HEK293T (cell line): ENCODE data around the gene MEF2D.

Experiments
- CTCF ChIA-PET: fragments of 350-600 bp; formaldehyde crosslinking; extraction: SDS; loops from one replicate; lab custom pipeline; 2021; ENCODE audit warnings: antibody characterized with exemption, inconsistent platforms; lab: Yijun Ruan, JAX
- POLR2A ChIA-PET: fragments of 350-600 bp; formaldehyde crosslinking; extraction: SDS; loops from one replicate; lab custom pipeline; 2020; ENCODE audit warnings: antibody characterized with exemption, inconsistent platforms; lab: Yijun Ruan, JAX
- DNase-seq: peaks from one replicate; pipeline ENCODE4 v3.0.0; 2012; ENCODE audit warnings: mixed read lengths; ENCODE audit errors: extremely low spot score
- ARNT ChIP-seq: fragments of 450-650 bp; IDR thresholded peaks from 2 replicates; pipeline ENCODE4 v1.6.1; 2017; ENCODE audit warnings: mild to moderate bottlenecking
- BHLHE40 ChIP-seq: fragments of 450-650 bp; IDR thresholded peaks from 2 replicates; pipeline ENCODE4 v1.6.1; 2016; ENCODE audit warnings: mild to moderate bottlenecking, moderate library complexity, borderline replicate concordance
- CTBP1 ChIP-seq: fragments of 450-650 bp; IDR thresholded peaks from 2 replicates; pipeline ENCODE4 v1.6.1; 2016; ENCODE audit warnings: borderline replicate concordance
- ELF4 ChIP-seq: fragments of 450-650 bp; IDR thresholded peaks from 2 replicates; pipeline ENCODE4 v1.6.1; 2017; ENCODE audit warnings: antibody characterized with exemption
- FOXA1 ChIP-seq: fragments of 450-650 bp; IDR thresholded peaks from 2 replicates; pipeline ENCODE4 v1.6.1; 2016; ENCODE audit warnings: mild to moderate bottlenecking
- FOXK2 ChIP-seq: fragments of 450-650 bp; IDR thresholded peaks from 2 replicates; pipeline ENCODE4 v1.6.1; 2016; ENCODE audit warnings: mild to moderate bottlenecking
- FOXM1 ChIP-seq: fragments of 450-650 bp; IDR thresholded peaks from 2 replicates; pipeline ENCODE4 v1.6.1; 2017; ENCODE audit warnings: mild to moderate bottlenecking, borderline replicate concordance
- HDGF ChIP-seq: fragments of 450-650 bp; IDR thresholded peaks from 2 replicates; pipeline ENCODE4 v1.6.1; 2017; ENCODE audit warnings: antibody characterized with exemption, borderline replicate concordance
- L3MBTL2 ChIP-seq: fragments of 450-650 bp; conservative IDR thresholded peaks from 2 replicates; pipeline ENCODE4 v1.6.1; 2016; ENCODE audit warnings: mild to moderate bottlenecking
- LEF1 ChIP-seq: fragments of 450-650 bp; IDR thresholded peaks from 2 replicates; pipeline ENCODE4 v1.6.1; 2017; ENCODE audit warnings: mild to moderate bottlenecking, borderline replicate concordance
- NFRKB ChIP-seq: fragments of 450-650 bp; IDR thresholded peaks from 2 replicates; pipeline ENCODE4 v1.6.1; 2016; ENCODE audit warnings: mild to moderate bottlenecking, moderate library complexity
- SP1 ChIP-seq: fragments of 450-650 bp; IDR thresholded peaks from 2 replicates; pipeline ENCODE4 v1.6.1; 2017
- SUZ12 ChIP-seq: fragments of 450-650 bp; IDR thresholded peaks from 2 replicates; pipeline ENCODE4 v1.6.1; 2016; ENCODE audit warnings: mild to moderate bottlenecking
- TARDBP ChIP-seq: fragments of 450-650 bp; IDR thresholded peaks from 2 replicates; pipeline ENCODE4 v1.6.1; 2016
- ZNF384 ChIP-seq: fragments of 450-650 bp; IDR thresholded peaks from 2 replicates; pipeline ENCODE4 v1.6.1; 2016
- TF ChIP-seq, protein P1 (sequence below): fragments of 450-650 bp; IDR thresholded peaks from 2 replicates; pipeline ENCODE4 v1.6.1; 2016

The MEF2D gene

DNA sequence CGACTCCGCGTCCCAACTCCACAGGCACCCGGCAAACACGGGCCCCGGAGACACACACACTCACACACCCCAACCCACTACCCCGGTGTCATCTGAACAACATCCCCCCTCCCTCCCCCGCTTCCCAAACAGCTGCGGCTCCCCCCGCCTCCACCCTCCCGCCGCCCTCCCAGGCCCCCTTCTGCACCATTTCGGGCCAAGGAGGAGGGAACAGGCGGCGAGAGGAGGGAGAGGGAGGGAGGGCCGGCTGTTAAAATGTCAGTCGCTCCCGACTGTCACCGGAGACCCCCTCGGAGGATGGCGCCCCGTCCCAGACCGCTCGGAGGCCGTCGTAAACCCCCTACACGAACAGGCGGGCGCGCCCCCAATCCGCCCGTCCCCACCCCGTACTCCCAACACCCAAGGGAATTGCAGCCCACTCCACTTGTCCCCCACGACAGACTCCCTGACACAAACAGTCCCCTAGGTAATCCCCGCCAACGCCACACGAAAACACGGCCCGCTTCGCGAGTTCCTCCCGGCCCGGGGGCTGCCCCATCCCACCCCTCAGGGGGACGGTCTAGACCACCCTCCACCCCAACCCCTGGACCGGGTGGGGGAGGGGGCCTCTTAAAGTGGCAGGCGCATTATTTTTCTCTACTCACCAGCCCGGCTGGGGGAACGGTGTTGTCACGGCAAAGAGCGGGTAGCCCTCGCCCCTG is 583 bp downstream of the MEF2D start:
- peak; percentile 56 for DNase-seq
- TF ChIP-seq SUZ12 (no peak), L3MBTL2 (peak; percentile 36), LEF1 (0 out of 2 replicates have a peak, but pooled peaks have one; percentile 60)
- TF ChIP-seq, protein P1, sequence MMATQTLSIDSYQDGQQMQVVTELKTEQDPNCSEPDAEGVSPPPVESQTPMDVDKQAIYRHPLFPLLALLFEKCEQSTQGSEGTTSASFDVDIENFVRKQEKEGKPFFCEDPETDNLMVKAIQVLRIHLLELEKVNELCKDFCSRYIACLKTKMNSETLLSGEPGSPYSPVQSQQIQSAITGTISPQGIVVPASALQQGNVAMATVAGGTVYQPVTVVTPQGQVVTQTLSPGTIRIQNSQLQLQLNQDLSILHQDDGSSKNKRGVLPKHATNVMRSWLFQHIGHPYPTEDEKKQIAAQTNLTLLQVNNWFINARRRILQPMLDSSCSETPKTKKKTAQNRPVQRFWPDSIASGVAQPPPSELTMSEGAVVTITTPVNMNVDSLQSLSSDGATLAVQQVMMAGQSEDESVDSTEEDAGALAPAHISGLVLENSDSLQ, result peak; percentile 81
- POLR2A ChIA-PET, result interaction anchor here (0.7 to 6.8 kb wide), 17 partner anchors 9 to 125 kb away, joined by 3 to 64 read pairs (median 6); partner anchors contain the start of gene NAXE
- CTCF ChIA-PET, result interaction anchor here (0.6 to 2.4 kb wide), 2 partner anchors 17 to 19 kb away, joined by 3 to 17 read pairs; no protein-coding TSS in a partner anchor

DNA sequence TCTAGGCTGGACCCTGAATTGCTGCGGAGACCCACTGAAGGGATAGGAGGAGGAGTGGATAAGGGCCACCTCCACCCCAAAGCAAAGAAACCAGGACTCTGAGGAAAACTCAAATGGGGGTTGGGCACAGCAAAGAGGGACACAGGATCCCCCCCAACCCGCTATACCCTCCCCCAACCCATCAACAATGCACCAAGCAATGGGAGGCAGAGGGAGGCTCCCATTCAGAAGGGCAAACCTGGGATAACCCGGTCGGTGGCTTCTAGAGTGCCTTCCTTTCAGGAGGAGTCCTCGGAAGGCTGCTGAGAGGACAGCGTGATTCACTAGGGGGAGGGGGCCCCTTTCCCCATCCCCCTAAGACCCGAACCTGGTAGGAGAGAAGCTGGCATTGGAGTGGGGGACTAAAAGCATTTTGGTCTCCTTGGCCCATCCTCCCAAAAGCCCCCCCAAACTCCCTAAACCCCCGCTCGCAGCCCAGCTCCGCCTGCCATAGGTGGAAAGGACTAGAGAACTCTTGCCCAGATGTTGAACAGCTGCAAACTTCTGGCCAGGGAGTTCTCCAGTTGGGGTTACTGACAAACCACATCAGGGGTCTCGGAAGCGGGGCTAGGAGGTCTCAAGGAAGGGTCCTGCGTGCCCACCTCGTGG is 1.3 kb downstream of the MEF2D start:
- CTCF ChIA-PET, result interaction anchor here (0.5 to 1.8 kb wide), 3 partner anchors 18 to 124 kb away, joined by 3 to 7 read pairs (median 3); no protein-coding TSS in a partner anchor
- no peak for DNase-seq
- TF ChIP-seq FOXA1 (no peak), SUZ12 (no peak), CTBP1 (no peak), FOXM1 (no peak), SP1 (no peak), TARDBP (no peak), LEF1 (no peak), BHLHE40 (no peak)
- POLR2A ChIA-PET, result interaction anchor here (1.1 to 6.8 kb wide), 4 partner anchors 8 to 92 kb away, joined by 4 to 64 read pairs (median 34); partner anchors contain the start of gene NAXE

DNA sequence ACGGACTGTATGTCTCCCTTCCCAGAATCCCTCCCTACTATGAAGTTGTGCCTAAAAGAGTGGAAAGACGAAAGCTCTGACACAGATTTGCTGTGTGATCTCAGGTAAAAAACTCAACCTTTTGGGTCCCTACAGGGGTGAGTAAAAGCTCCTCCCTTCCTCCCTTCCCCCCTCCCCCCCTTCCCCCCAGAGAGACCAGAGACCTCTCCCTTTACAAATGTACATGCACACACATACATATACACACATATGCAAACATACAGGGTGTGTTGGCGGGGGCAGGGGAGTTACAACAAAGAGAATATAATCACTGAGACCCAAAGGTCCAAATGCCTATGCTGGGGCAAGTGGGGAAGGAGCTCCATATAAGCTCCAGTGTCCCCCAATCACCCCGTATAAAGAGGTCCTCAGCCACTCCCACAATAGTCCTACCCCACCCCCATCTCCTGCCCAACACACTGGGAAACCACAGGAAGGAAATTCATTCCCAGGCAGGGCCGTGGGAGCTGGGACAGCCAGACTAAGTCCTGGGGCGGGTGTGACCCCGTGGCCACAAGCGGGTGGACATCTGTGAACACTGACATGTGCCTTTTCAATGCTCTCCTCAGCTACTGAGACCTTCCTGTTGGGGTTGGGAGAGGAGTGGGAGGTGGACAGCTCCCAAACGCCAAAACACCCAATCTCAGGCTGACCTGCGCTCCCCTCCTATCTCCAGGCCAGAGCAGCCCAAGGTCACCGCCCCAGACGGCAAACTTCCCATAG is 2.0 kb downstream of the MEF2D start:
- CTCF ChIA-PET, result interaction anchor here (0.5 to 1.8 kb wide), 3 partner anchors 18 to 124 kb away, joined by 3 to 7 read pairs (median 3); no protein-coding TSS in a partner anchor
- POLR2A ChIA-PET, result interaction anchor here (1.1 to 6.8 kb wide), 5 partner anchors 9 to 93 kb away, joined by 4 to 64 read pairs (median 4); partner anchors contain the start of gene NAXE
- no peak for TF ChIP-seq HDGF
- TF ChIP-seq FOXA1, result no peak
- DNase-seq, result no peak

DNA sequence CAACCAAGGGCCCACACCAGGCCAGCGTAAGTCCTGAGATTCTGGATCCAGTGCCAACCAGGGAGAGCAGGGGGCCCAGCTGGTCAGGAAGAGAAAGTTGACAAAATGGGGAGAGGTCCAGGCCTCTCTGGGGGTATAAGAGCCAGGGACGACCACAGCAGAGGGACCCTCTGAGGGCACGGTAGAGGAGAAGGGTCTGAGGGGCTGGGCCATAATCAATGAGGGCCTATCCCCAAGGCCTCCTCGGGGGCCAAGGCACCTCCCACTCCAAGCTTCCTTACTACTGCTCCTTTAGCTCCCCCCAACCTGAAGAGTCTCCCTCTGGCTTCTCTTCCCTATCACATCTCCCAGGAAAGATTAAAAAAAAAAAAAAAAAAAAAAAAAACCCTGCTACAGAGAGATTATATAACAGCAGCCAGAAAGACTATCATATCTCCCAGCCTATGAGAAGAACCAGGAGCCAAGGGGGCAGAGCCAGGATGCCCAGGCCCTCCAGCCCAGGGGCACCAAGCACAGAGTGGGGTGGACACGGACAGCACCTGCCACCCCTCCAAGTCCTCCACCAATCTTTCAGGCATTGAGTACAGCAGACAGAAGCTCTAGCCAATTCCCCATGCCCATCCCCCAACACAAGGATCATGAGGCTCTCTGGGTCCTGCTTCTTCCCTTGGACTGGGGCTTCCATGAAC is 2.7 kb downstream of the MEF2D start:
- no peak for TF ChIP-seq FOXM1
- no peak for TF ChIP-seq SUZ12
- no peak for TF ChIP-seq FOXK2
- no peak for TF ChIP-seq ARNT
- no peak for TF ChIP-seq SP1
- TF ChIP-seq LEF1, result no peak
- TF ChIP-seq, protein P1, result no peak
- no peak for TF ChIP-seq FOXA1
- TF ChIP-seq ELF4, result no peak
- no peak; the same call in 1 of the 2 replicates for TF ChIP-seq ZNF384
- no peak for TF ChIP-seq BHLHE40
- no peak for TF ChIP-seq TARDBP
- no peak for TF ChIP-seq L3MBTL2
- no peak for TF ChIP-seq HDGF
- no peak for DNase-seq
- ChIA-PET POLR2A (interaction anchor here (1.2 to 6.8 kb wide), 3 partner anchors 9 to 39 kb away, joined by 4 to 64 read pairs (median 4); no protein-coding TSS in a partner anchor), CTCF (interaction anchor here (1.8 kb wide), 1 partner anchor 17 kb away, joined by 7 read pairs; no protein-coding TSS in a partner anchor)

DNA sequence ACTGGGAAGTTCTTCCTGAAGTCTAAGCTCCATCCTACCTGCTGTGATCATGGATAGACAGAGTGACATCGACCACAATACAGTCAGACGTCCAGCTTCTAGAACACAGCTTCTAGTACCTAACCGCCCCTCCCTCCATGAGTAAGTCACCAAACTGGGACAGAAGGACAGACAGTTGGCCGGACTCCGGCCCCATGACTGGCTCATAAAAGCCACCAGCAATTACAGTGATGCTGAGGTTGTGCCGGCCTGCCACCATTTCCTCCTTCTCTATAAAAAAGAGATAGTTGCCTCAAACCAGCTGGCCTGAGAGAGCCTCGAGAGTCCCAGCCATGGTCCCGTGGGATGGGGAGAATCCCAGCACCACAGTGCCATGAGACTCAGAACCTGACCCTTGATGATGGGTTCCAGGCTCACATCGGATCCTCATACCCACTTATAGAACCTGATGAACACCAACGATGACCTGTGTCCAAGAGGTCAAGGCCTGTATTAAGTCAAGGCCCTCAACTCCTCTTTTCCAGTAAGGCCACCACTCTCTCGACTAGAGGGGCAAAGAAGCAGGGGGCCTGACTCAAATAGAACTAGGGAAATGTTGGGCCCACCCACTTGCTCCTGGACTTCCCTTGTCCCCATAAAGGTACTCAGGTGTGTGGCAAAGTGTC is 3.4 kb downstream of the MEF2D start:
- ChIA-PET POLR2A (interaction anchor here (1.1 to 6.8 kb wide), 3 partner anchors 8 to 38 kb away, joined by 3 to 64 read pairs (median 4); no protein-coding TSS in a partner anchor), CTCF (interaction anchor here (1.0 to 2.0 kb wide), 2 partner anchors 13 to 17 kb away, joined by 4 to 5 read pairs; no protein-coding TSS in a partner anchor)
- no peak for DNase-seq
- TF ChIP-seq L3MBTL2, result no peak
- TF ChIP-seq BHLHE40, result no peak
- TF ChIP-seq LEF1, result no peak
- TF ChIP-seq HDGF, result no peak
- no peak for TF ChIP-seq FOXM1
- no peak for TF ChIP-seq FOXA1
- no peak for TF ChIP-seq ELF4
- TF ChIP-seq, protein P1, result no peak
- TF ChIP-seq ARNT, result no peak
- no peak for TF ChIP-seq SUZ12
- TF ChIP-seq TARDBP, result no peak
- TF ChIP-seq FOXK2, result no peak
- no peak for TF ChIP-seq SP1
- TF ChIP-seq NFRKB, result no peak
